Activated naive CD8-positive, alpha-beta T cell treated with anti-CD3 and anti-CD28 coated beads, Interleukin-2, amount 10 ng/mL, durations not matched to agents 7 days and 5 days (primary cell): ENCODE data around the gene AP5Z1. TPM values are rescaled to one million over a fixed set of nuclear protein-coding genes. Genes with fewer than 3 reads are reported as not detected.

Experiments
- ATAC-seq: fragments of 150-1000 bp; cut with Tn5 transposase; one replicate; pipeline ENCODE4 v1.10.0; 2021; ENCODE audit warnings: low read depth, moderate library complexity
- POLR2A ChIA-PET: fragments of 350-600 bp; sonication (Branson Sonifier 250); formaldehyde crosslinking; loops from one replicate; lab custom pipeline; 2021; ENCODE audit warnings: antibody characterized with exemption; lab: Charles Lee
- DNase-seq: peaks from one replicate; pipeline ENCODE4 v3.0.0; 2021
- H3K27ac Mint-ChIP-seq: one replicate; pipeline ENCODE4 v1.8.0; 2022; ENCODE audit warnings: mild to moderate bottlenecking, mixed read lengths
- H3K27me3 Mint-ChIP-seq: one replicate; pipeline ENCODE4 v1.8.0; 2022; ENCODE audit warnings: mild to moderate bottlenecking, moderate library complexity, mixed read lengths
- H3K36me3 Mint-ChIP-seq: one replicate; pipeline ENCODE4 v1.8.0; 2021; ENCODE audit warnings: mild to moderate bottlenecking, mixed read lengths
- H3K4me1 Mint-ChIP-seq: one replicate; pipeline ENCODE4 v1.8.0; 2021; ENCODE audit warnings: mixed read lengths
- H3K4me3 Mint-ChIP-seq: one replicate; pipeline ENCODE4 v1.8.0; 2022; ENCODE audit warnings: mild to moderate bottlenecking, moderate library complexity, mixed read lengths
- H3K9me3 Mint-ChIP-seq: one replicate; pipeline ENCODE4 v1.8.0; 2021; ENCODE audit warnings: mixed read lengths
- total RNA-seq, 2 experiments: library from RNA; stranded (reverse); gene quantifications; one replicate each; pipeline ENCODE4 v1.2.3, GENCODE V29; 2021

AP5Z1 gene
- total RNA-seq, 2 experiments from 2014 or later: 70.1 to 74.6 TPM

DNA sequence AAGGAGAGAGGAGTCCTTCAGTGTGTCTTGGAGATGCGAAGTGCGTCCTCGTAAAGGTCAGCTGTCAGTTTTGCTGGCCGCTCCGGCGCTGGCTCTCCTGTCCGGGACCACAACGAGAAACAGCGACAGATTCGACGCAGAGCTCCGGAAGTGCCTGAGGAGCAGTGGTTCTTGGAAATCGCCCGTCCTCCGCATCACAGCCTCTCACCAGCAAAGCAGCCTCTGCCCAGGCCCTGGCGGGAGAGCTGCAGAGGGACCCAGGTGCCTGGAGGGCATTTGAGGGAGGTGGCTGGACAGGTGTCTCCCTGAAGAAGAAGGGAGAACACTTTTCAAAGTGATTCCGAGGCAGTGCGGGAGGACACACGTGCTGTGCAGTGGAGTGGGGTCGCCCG, 11.6 kb upstream of the AP5Z1 start:
- Mint-ChIP-seq H3K36me3 (peaks cover 5% of the 10 kb centered on the region), H3K27ac (no peak overlapping the region), H3K4me1 (no peaks in the 10 kb centered on the region), H3K4me3 (no peak overlapping the region), H3K27me3 (no peaks in the 10 kb centered on the region), H3K9me3 (no peaks in the 10 kb centered on the region)
- no peak for ATAC-seq
- no peak for DNase-seq
- POLR2A ChIA-PET: no interaction called here

DNA sequence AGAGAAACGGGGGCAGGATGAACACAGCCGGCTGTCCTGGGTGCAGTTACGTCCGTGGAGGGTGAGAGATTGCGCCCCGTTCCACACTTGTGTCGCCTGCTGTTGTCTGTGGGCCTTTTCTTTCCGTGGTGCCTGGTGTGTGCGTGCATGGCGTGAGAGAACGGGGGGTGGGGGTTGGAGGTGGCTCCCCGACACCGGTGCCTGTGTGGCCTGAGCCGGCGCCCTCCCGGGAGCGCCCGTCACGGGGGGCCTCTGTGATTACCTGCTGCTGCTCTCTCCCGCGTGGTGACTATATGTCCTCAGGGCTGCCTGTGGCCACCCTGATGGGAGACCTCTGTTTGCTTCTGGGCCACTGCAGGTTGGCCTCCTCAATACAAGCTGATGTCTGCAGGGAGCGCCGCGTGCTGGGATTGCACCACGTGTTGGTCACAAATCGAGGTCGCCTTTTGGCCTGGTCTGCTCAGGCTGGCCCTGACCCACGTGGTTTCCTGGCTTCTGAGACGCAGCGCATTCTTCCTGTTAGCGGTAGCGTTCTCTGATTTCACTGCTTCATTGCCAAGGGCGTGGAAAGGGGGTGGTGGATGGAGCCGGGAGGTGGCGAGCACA, 10.9 kb upstream of the AP5Z1 start:
- ATAC-seq (no peak), DNase-seq (no peak)
- Mint-ChIP-seq H3K9me3 (no peaks in the 10 kb centered on the region), H3K36me3 (peaks cover 5% of the 10 kb centered on the region), H3K4me3 (no peak overlapping the region), H3K4me1 (no peaks in the 10 kb centered on the region), H3K27me3 (no peaks in the 10 kb centered on the region), H3K27ac (no peak overlapping the region)
- POLR2A ChIA-PET: interaction anchor here (0.9 kb wide), 1 partner anchor 11 kb away, joined by 4 read pairs; the partner anchor contains the start of gene AP5Z1

DNA sequence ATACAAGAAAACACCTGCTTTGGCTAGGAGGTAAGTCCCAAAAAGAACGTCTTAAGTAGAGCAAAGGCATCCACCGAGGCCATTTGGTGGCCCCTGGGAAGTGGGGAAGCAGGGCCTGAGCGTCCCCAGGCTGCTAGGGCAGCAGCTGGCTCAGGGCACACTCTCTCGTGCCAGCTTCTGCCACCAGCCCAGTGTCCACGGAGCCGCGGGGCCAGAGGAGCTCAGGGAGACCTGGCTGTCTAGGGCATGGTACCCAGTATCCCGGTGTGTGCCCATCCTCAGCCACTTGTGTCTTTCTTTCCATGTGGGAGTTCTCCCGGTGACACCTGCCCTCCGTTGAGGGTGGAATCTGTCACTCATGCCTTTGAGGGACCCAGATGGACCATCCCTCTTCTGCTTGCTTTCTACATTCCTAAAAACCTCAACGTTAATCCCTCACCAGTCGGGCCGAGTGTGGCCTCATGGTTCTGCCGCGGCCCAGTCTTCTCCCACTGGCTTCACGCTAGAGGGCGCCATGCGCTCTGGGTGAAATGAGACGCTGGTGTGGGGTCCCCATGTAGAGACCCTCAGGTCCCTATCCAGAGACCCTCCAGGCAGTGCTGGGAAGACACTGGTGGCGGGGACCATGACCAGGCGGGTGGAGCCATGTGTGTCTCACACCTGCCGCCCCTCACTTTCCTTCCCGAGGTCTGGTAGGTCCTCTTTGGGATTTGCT, 9.5 kb upstream of the AP5Z1 start:
- ATAC-seq (no peak), DNase-seq (no peak)
- peaks cover 2% of the 10 kb centered on the region for H3K36me3 Mint-ChIP-seq
- H3K4me3 Mint-ChIP-seq: no peak overlapping the region
- no peak overlapping the region for H3K27ac Mint-ChIP-seq
- H3K9me3 Mint-ChIP-seq: no peaks in the 10 kb centered on the region
- no peaks in the 10 kb centered on the region for H3K4me1 Mint-ChIP-seq
- no peaks in the 10 kb centered on the region for H3K27me3 Mint-ChIP-seq
- POLR2A ChIA-PET: no interaction called here

DNA sequence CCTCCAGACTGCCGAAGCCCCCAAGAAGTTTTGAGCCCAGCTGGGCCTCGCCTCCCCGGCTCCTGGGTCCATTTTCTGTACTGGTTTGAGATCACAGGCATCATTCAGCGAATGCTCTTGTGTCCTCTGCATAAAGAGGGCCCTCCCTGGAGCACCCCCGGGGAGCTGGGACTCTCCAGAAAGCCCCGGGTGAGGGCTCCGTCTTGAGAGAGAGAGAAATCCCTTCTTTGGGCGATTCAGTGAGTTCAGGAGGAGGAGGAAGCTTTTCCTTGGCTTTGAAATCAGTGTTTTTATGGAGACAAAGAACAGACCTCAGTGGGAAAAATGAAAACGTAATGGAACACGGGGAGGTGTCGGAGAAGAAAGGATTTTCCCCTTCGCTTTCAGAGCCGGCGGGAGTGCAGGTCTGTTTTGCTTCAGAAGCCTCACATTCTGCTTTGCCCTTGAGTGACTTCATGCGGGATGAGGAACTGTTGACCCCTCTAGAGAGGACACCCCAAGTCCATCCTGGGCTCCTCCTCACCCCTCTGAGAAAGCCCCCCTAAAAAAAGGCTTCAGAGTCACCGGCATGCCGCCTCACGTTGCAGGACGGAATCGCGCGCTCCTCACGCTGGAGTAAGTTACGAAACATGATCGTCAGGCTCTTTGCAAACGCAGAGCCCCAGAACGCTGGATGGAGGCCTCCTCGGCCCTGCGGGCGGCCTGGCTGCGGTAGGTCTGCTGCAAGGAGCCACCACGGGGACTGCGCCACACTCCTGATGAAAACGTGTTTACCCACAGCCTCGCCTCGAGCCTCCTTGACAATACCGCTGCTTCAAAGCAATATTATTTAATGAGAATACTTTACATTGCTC, 8.5 kb upstream of the AP5Z1 start:
- POLR2A ChIA-PET: no interaction called here
- no peaks in the 10 kb centered on the region for H3K27me3 Mint-ChIP-seq
- peaks cover 2% of the 10 kb centered on the region for H3K36me3 Mint-ChIP-seq
- ATAC-seq (no peak), DNase-seq (no peak)
- H3K9me3 Mint-ChIP-seq: no peaks in the 10 kb centered on the region
- no peak overlapping the region for H3K4me3 Mint-ChIP-seq
- H3K4me1 Mint-ChIP-seq: no peaks in the 10 kb centered on the region
- H3K27ac Mint-ChIP-seq: no peak overlapping the region

DNA sequence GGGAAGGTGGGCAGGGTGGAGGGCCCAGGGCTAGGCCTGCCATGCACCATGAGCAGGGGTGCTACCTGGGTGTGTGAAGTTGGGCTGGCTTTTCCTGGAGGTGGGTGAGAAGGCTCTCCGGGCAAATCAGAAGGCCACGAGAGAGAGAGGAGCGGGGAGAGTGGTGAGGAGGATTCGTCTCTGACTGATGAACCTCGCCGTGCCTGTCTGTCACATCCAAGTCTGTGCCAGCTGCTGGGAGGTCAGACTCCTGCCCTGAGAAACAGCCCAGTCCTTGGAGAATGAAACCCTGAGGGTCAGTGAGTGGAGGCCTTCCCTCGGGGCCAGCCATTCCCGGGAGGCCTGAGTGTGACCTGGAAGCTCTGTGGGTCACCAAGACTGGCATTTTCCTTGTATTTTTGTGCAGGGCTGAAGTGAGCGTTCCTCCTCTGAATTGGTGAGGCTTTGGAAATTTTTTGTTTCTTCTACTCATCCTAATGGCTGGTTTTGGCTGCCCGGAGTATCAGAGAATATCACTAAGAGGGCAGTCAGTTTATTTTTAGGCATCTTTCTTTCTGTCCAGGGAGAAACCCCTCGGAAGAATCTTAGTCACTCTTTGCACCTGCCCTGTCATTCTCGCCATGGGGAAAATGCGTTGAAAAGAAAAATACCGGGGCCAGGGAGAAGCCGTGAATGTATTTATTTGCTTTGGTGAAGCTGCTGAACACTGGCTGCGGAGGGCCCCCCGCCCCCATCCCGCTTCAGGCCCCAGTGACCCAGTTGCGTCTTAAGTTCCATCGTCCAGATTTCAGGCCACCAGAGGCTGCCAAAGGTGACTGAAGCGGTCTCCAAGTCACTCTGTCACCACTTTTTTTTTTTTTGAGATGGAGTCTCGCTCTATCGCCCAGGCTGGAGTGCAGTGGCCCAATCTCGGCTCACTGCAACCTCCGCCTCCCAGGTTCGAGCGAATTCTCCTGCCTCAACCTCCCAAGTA, 6.5 kb upstream of the AP5Z1 start:
- H3K36me3 Mint-ChIP-seq: no peaks in the 10 kb centered on the region
- no peak overlapping the region for H3K4me3 Mint-ChIP-seq
- H3K9me3 Mint-ChIP-seq: no peaks in the 10 kb centered on the region
- H3K27ac Mint-ChIP-seq: no peak overlapping the region
- DNase-seq (no peak), ATAC-seq (no peak)
- no peaks in the 10 kb centered on the region for H3K27me3 Mint-ChIP-seq
- POLR2A ChIA-PET: interaction anchor here (0.7 kb wide), 1 partner anchor 24 kb away, joined by 3 read pairs; no protein-coding TSS in a partner anchor
- peaks cover 3% of the 10 kb centered on the region for H3K4me1 Mint-ChIP-seq

DNA sequence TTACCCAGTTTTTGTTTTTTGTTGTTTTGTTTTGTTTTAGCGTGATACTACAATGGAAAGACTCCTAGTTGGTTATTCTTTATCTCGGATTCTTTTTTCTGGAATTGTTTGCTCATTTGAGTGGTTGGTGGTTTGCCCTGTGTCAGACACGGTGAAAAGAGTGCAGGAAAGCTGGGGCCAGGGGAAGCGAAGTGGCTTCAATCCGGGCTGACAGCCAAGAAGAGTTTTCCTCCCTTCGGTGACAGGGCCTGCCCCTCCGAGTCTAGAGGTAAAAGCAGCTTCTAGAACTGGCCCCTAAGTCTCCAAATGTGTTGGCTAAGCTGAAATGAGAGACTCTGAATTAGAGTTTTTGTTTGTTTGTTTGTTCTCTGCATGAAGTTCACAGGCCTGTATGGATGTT, 5.7 kb upstream of the AP5Z1 start:
- peaks cover 11% of the 10 kb centered on the region for H3K4me1 Mint-ChIP-seq
- H3K36me3 Mint-ChIP-seq: peaks cover 3% of the 10 kb centered on the region
- no peak for ATAC-seq
- H3K4me3 Mint-ChIP-seq: no peak overlapping the region
- no peak for DNase-seq
- no peaks in the 10 kb centered on the region for H3K9me3 Mint-ChIP-seq
- POLR2A ChIA-PET: interaction anchor here (0.7 kb wide), 1 partner anchor 23 kb away, joined by 3 read pairs; no protein-coding TSS in a partner anchor
- H3K27me3 Mint-ChIP-seq: no peaks in the 10 kb centered on the region
- H3K27ac Mint-ChIP-seq: no peak overlapping the region

DNA sequence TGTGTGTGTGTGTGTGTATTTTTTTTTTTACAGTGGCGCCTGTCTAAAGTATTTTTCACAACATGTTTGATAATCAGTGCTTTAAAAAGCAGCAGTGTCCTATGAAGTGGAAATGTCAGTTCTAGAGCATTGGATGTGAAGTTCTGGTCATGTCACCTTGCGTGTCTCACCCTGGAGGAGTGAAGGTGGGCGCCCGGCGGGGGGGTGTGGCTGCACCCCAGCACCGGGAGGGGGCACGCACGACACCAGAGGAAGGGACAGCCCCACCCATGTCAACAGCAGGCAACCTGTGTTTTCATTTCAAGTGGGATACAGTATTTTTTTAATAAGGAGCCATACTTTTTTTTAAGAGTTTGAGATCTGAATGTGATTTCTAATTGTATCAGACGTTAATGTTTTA, 4.5 kb upstream of the AP5Z1 start:
- POLR2A ChIA-PET: no interaction called here
- H3K27ac Mint-ChIP-seq: no peak overlapping the region

DNA sequence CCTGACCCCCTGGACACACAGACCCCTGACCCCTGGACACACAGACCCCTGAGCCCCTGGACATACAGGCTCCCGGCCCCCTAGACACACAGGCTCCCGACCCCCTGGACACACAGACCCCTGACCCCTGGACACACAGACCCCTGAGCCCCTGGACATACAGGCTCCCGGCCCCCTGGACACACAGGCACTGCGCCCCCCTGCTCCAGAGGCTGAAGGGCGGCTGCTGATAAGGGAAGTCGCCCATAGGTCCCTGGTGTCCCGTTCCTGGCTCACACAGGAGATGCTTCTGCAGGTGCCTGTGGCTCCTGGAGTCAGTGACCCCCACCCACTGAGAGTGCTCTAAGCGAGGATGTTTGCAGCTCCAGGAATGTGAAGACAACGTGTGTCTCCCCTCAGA, 3.7 kb upstream of the AP5Z1 start:
- Mint-ChIP-seq H3K27me3 (no peaks in the 10 kb centered on the region), H3K4me1 (peaks cover 20% of the 10 kb centered on the region), H3K36me3 (peaks cover 8% of the 10 kb centered on the region), H3K4me3 (no peak overlapping the region), H3K9me3 (no peaks in the 10 kb centered on the region), H3K27ac (no peak overlapping the region)
- no peak for DNase-seq
- POLR2A ChIA-PET: no interaction called here
- ATAC-seq: no peak

More for the DNA sequence above, 4.5 kb upstream of the AP5Z1 start:
- Mint-ChIP-seq H3K9me3 (no peaks in the 10 kb centered on the region), H3K4me3 (no peak overlapping the region), H3K4me1 (peaks cover 14% of the 10 kb centered on the region), H3K27me3 (no peaks in the 10 kb centered on the region), H3K36me3 (peaks cover 4% of the 10 kb centered on the region)
- DNase-seq (no peak), ATAC-seq (no peak)

DNA sequence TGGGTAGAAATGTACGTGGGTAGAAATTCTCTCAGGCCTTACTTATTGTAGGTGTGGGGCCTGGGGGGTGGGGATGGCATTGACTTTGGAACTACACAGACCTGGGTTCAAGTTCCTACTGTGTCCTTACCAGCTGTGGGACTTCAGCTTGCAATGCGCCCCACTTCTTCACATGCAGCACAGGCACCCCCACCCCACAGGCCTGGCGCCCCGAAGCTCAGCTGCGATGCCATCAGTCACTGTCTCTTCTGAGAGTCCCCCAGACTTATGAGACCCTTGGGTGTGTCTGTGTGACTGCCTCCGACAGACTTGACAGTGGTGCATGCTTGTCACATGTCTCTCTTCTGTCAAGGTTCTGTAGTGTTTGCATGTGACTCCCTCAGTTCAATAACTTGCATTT, 3.1 kb upstream of the AP5Z1 start:
- POLR2A ChIA-PET: no interaction called here
- Mint-ChIP-seq H3K36me3 (peaks cover 8% of the 10 kb centered on the region), H3K4me3 (no peak overlapping the region), H3K4me1 (peaks cover 24% of the 10 kb centered on the region), H3K27me3 (no peaks in the 10 kb centered on the region), H3K9me3 (no peaks in the 10 kb centered on the region), H3K27ac (no peak overlapping the region)
- DNase-seq (no peak), ATAC-seq (no peak)

DNA sequence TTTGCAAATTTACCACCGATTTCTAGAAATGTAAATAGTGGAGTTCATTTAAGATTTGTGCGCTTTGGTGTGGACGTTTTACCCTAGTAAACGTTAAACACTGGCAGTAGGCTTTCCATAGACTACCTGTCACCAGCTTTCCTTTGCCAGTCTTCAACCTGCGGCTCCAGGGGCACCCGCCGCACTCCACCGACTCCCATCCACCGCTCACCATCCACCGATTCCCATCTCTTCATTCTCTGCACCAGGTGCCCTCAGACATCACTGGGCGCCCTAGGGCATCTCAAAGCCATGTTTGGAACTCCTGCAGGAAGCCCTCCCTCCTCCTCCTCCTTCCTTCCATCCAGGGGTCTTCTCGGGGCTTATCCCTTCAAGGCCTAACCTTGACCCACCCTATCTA, 1.4 kb upstream of the AP5Z1 start:
- Mint-ChIP-seq H3K27ac (peak overlapping the region; percentile 99), H3K9me3 (no peaks in the 10 kb centered on the region), H3K27me3 (no peaks in the 10 kb centered on the region), H3K36me3 (peaks cover 11% of the 10 kb centered on the region), H3K4me3 (peak overlapping the region; percentile 99), H3K4me1 (peaks cover 29% of the 10 kb centered on the region)
- POLR2A ChIA-PET: interaction anchor here (2.4 to 3.7 kb wide), 4 partner anchors 16 to 132 kb away, joined by 23 to 43 read pairs (median 29); no protein-coding TSS in a partner anchor
- ATAC-seq (no peak), DNase-seq (no peak)

DNA sequence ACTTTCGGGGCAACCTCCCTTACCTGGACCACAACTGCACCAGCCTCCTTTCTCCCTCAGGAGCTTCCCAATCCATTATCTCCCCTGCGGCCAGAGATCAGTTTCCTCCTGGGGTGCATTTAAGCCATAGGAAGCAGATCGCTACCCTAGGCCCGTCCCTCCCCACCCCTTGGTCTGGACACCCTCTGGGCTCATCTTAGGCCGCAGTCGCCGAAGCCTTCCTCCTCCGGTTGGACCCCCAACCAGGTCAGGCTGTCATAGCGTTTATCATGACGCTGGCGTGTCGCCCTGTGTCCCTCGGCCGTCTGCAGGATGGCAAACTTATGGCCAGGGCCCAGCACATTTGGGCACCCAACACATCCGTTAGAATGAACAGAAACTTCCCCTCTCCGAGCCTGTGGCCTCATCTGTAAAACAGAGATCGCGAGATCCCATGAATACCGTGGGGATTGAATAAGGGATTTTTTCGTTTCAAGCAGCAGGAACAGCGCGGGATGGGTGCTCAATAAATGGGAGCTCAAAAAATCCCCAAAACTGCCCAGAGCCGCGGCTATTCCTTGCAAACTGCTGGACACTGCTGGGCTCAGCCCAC, 669 bp upstream of the AP5Z1 start:
- POLR2A ChIA-PET: interaction anchor here (0.7 to 3.7 kb wide), 15 partner anchors 9 to 271 kb away, joined by 3 to 43 read pairs (median 4); partner anchors contain the start of genes RADIL and RBAK

More for the DNA sequence above, 669 bp upstream of the AP5Z1 start:
- Mint-ChIP-seq H3K9me3 (no peaks in the 10 kb centered on the region), H3K4me3 (peak overlapping the region; percentile 99), H3K4me1 (peaks cover 29% of the 10 kb centered on the region), H3K36me3 (peaks cover 11% of the 10 kb centered on the region), H3K27ac (peak overlapping the region; percentile 99), H3K27me3 (no peaks in the 10 kb centered on the region)
- ATAC-seq (peak; percentile 13), DNase-seq (peak; percentile 55)
